Tibial nerve (tissue), 4 donors: ENCODE results near the gene TCF12. TPM values are rescaled to one million over a fixed set of nuclear protein-coding genes. Genes with fewer than 3 reads are reported as not detected.

ENCODE experiments used
- DNase-seq, 2 donors: peaks; one replicate each; pipeline ENCODE4 v3.0.0-alpha.2; 2019; ENCODE audit warnings: low spot score in 2 of 2
- H3K27ac ChIP-seq, 4 donors: fragments of 200-600 bp; sonication (generic) in 3 of 4; one replicate each; pipeline ENCODE4 v1.5.1; 2017 to 2019; ENCODE audit warnings: mild to moderate bottlenecking in 1 of 4
- H3K27me3 ChIP-seq, 2 donors: fragments of 200-600 bp; sonication (generic) in 1 of 2; one replicate each; pipeline versions ENCODE4 v1.5.1 to v1.6.0; 2017 to 2019
- H3K36me3 ChIP-seq, 3 donors: fragments of 200-600 bp; sonication (generic); one replicate each; pipeline ENCODE4 v1.5.1; 2018 to 2019
- H3K4me1 ChIP-seq, 4 donors: fragments of 200-600 bp; sonication (generic) in 3 of 4; one replicate each; pipeline ENCODE4 v1.5.1; 2017 to 2019
- H3K4me3 ChIP-seq, 4 donors: fragments of 200-600 bp; sonication (generic) in 3 of 4; one replicate each; pipeline ENCODE4 v1.5.1; 2017 to 2019; ENCODE audit warnings: mild to moderate bottlenecking in 1 of 4, moderate library complexity in 1 of 4
- H3K9me3 ChIP-seq, 4 donors: fragments of 200-600 bp; sonication (generic) in 3 of 4; one replicate each; pipeline ENCODE4 v1.5.1; 2017 to 2019
- EP300 ChIP-seq, 2 donors: sonication (generic); formaldehyde crosslinking; IDR thresholded peaks; one replicate each; pipeline ENCODE4 v1.6.1; 2017; ENCODE audit warnings: antibody characterized with exemption in 2 of 2, mild to moderate bottlenecking in 1 of 2
- POLR2A ChIP-seq, 2 donors: fragments of 450-650 bp; IDR thresholded peaks; one replicate each; pipeline ENCODE4 v1.6.1; 2017; ENCODE audit warnings: antibody characterized with exemption in 2 of 2, mild to moderate bottlenecking in 2 of 2, moderate library complexity in 2 of 2
- WGBS, 2 donors: methylation state at CpG; one replicate each; pipeline ENCODE4 v1.1.5; 2018; 5-methylcytosine and 5-hydroxymethylcytosine counted together
- total RNA-seq, 4 donors: library from RNA; depleted of rRNA; stranded (reverse); fragments of >200 nt; gene quantifications; one replicate each; pipeline ENCODE4 v1.1.0, GENCODE V29; 2016
- TF ChIP-seq, protein P1 (sequence below), 5 experiments: fragments of 200-600 bp in 3 of 5; fragments of 450-650 bp in 2 of 5; sonication (generic) in 3 of 5; IDR thresholded peaks; one replicate each; pipeline ENCODE4 v1.5.1; 2016 to 2019; ENCODE audit warnings: antibody characterized with exemption in 5 of 5, mild to moderate bottlenecking in 3 of 5, moderate library complexity in 2 of 5

The TCF12 gene
- total RNA-seq, 4 donors from 2014 or later = 117 to 181 (median 174) TPM

DNA sequence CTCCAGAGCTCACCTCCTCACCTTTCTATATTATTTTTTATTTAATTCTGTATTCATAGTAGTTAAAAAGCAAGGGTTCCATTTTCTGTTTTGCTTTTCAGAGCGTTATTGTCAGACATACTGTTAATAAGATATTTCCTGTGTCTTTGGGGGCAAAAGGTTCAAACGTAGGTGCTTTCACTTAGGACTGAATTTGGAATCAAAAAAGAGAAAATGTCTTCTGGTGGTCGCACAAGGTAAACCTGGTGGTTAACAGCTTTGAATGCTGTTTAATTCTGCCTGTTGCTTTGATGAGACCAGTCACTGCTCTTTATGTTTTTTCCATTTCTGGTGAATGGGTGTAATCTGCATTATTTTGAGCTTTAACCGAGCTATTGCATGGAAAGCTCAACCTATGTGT lies 212.5 kb downstream of the TCF12 start:
- H3K27me3 ChIP-seq = no peaks in the 10 kb centered on the region
- no peak overlapping the region for H3K4me3 ChIP-seq
- DNase-seq = no peak
- WGBS, 2 donors = 88 to 93% methylated on average over 4 of the region's 4 CpGs
- no peaks in the 10 kb centered on the region for H3K9me3 ChIP-seq
- H3K27ac ChIP-seq = no peak overlapping the region
- H3K4me1 ChIP-seq = peaks cover 0 to 28% (median 3%) of the 10 kb centered on the region in 4 donors
- TF ChIP-seq, protein P1, sequence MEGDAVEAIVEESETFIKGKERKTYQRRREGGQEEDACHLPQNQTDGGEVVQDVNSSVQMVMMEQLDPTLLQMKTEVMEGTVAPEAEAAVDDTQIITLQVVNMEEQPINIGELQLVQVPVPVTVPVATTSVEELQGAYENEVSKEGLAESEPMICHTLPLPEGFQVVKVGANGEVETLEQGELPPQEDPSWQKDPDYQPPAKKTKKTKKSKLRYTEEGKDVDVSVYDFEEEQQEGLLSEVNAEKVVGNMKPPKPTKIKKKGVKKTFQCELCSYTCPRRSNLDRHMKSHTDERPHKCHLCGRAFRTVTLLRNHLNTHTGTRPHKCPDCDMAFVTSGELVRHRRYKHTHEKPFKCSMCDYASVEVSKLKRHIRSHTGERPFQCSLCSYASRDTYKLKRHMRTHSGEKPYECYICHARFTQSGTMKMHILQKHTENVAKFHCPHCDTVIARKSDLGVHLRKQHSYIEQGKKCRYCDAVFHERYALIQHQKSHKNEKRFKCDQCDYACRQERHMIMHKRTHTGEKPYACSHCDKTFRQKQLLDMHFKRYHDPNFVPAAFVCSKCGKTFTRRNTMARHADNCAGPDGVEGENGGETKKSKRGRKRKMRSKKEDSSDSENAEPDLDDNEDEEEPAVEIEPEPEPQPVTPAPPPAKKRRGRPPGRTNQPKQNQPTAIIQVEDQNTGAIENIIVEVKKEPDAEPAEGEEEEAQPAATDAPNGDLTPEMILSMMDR (IDR thresholded peaks at IDR 0.05) = no peak
- TF ChIP-seq EP300 (IDR thresholded peaks at IDR 0.05) (no peak), POLR2A (IDR thresholded peaks at IDR 0.05) (no peak)
- H3K36me3 ChIP-seq = no peaks in the 10 kb centered on the region

DNA sequence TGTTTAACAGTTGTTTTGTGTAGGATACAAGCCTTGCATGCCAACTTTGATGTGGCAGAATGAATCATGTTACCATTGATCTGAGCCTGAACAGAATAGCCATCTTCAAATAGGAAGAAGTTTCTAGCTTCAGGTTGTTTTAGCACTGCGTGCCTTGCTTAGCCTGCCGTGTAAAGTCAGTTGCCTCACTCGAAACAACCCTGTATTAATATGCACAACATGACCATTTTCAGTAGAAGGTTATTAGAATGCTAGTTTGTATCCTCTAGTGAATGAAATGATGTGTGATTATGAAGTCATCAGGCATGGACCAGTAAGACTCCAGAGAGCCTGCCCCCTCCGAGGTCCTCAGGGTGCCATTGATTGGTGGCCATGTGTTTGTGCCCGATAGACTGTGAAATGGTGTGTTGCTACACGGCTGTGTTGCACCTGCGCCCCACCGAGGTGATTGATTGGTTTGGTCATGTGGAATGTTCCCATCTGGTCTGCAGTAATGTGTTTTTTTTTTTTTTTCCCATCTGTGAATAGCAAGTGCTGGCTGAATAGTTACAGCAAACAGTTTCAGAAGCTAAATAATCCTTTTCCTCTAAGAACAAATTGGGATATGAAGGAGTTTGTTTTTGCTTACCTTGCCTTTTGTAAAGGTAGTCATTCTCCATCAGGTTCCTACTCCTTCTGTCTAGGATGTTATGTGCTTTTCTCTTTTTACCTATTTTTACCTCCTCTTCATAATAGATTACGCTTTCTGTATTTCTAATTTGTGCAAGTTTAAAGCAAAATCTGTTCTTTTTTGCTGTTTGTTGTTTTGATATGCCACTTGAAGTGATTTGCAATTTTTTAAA lies 214.9 kb downstream of the TCF12 start:
- H3K36me3 ChIP-seq = no peaks in the 10 kb centered on the region
- H3K4me1 ChIP-seq = peaks cover 0 to 40% (median 5%) of the 10 kb centered on the region in 4 donors
- TF ChIP-seq EP300 (IDR thresholded peaks at IDR 0.05) = no peak
- TF ChIP-seq, protein P1 (IDR thresholded peaks at IDR 0.05) = no peak
- TF ChIP-seq POLR2A (IDR thresholded peaks at IDR 0.05) = no peak
- 69 to 72% methylated on average over 9 of the region's 9 CpGs for WGBS, 2 donors
- H3K27me3 ChIP-seq = no peaks in the 10 kb centered on the region
- no peak overlapping the region for H3K27ac ChIP-seq
- H3K4me3 ChIP-seq = no peak overlapping the region
- no peak for DNase-seq
- no peaks in the 10 kb centered on the region for H3K9me3 ChIP-seq

- no peak overlapping the region for H3K4me3 ChIP-seq
Measured at GRCh38 chr15:57134071-57134605, 215.7 kb downstream of the TCF12 start.

GRCh38 chr15:57134851-57135250 lies 216.4 kb downstream of the TCF12 start:
- Histone ChIP-seq H3K4me3 (no peak overlapping the region), H3K9me3 (no peaks in the 10 kb centered on the region), H3K27ac (no peak overlapping the region), H3K36me3 (no peaks in the 10 kb centered on the region), H3K4me1 (peaks cover 0 to 44% (median 5%) of the 10 kb centered on the region in 4 donors), H3K27me3 (no peaks in the 10 kb centered on the region)
- no peak for DNase-seq
- TF ChIP-seq POLR2A (IDR thresholded peaks at IDR 0.05) = no peak
- TF ChIP-seq, protein P1 (IDR thresholded peaks at IDR 0.05) = no peak
- no peak for TF ChIP-seq EP300 (IDR thresholded peaks at IDR 0.05)

More at GRCh38 chr15:57134071-57134605, 215.7 kb downstream of the TCF12 start:
- DNase-seq = no peak
- Histone ChIP-seq H3K4me1 (peaks cover 0 to 44% (median 5%) of the 10 kb centered on the region in 4 donors), H3K27ac (no peak overlapping the region), H3K36me3 (no peaks in the 10 kb centered on the region), H3K27me3 (no peaks in the 10 kb centered on the region), H3K9me3 (no peaks in the 10 kb centered on the region)
- WGBS, 2 donors = 79 to 84% methylated on average over 4 of the region's 4 CpGs
- TF ChIP-seq EP300 (IDR thresholded peaks at IDR 0.05) (no peak), POLR2A (IDR thresholded peaks at IDR 0.05) (no peak)
- TF ChIP-seq, protein P1 (IDR thresholded peaks at IDR 0.05) = no peak

GRCh38 chr15:57135800-57136199 lies 217.4 kb downstream of the TCF12 start:
- H3K4me1 ChIP-seq = peaks cover 0 to 38% (median 5%) of the 10 kb centered on the region in 4 donors
- H3K9me3 ChIP-seq = no peaks in the 10 kb centered on the region
- no peak overlapping the region for H3K4me3 ChIP-seq
- no peaks in the 10 kb centered on the region for H3K36me3 ChIP-seq
- H3K27ac ChIP-seq = peak overlapping the region in 1 of 4 donors; percentile 13
- no peaks in the 10 kb centered on the region for H3K27me3 ChIP-seq
- TF ChIP-seq POLR2A (IDR thresholded peaks at IDR 0.05) = no peak
- TF ChIP-seq, protein P1 (IDR thresholded peaks at IDR 0.05) = no peak
- no peak for TF ChIP-seq EP300 (IDR thresholded peaks at IDR 0.05)
- no peak for DNase-seq
